GM18951 (cell line): ENCODE data around the gene FAM162A.

ENCODE experiments used
- POLR2A ChIP-seq: IDR thresholded peaks from 4 replicates; pipeline ENCODE4 v1.6.1; 2011; ENCODE audit warnings: mild to moderate bottlenecking; ENCODE audit not compliant: insufficient read length, insufficient read depth; ENCODE audit errors: extremely low read depth
- in situ Hi-C: fragments of 300-500 bp; cut with MboI; formaldehyde crosslinking; loops from one replicate; pipeline ENCODE4 v1.12.0; 2022; ENCODE audit warnings: low sequenced_read_pairs, mixed read lengths, inconsistent platforms; ENCODE audit not compliant: unreplicated experiment

Gene FAM162A

GRCh38 chr3:122392868-122393844 lies 9.2 kb downstream of the FAM162A start:
- TF ChIP-seq POLR2A, result no peak
- in situ Hi-C loops, result no loop called here

DNA sequence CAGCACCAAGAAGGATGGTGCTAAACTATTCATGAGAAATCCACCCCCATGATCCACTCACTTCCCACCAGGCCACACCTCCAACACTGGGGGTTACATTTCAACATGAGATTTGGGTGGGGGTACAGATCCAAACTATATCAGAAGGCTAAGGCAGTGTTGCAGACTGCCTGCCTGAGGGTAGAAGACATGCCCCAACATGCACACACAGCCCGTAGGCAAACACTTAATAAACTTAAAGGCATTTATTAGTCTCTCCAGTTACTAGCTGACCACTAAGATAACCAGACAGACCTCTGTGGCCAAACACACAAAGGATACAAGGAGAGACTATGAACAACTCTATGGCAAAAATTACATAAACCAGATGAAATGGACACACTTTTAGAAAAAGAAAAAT lies 10.2 kb downstream of the FAM162A start:
- in situ Hi-C loops, result no loop called here
- no peak for TF ChIP-seq POLR2A

DNA sequence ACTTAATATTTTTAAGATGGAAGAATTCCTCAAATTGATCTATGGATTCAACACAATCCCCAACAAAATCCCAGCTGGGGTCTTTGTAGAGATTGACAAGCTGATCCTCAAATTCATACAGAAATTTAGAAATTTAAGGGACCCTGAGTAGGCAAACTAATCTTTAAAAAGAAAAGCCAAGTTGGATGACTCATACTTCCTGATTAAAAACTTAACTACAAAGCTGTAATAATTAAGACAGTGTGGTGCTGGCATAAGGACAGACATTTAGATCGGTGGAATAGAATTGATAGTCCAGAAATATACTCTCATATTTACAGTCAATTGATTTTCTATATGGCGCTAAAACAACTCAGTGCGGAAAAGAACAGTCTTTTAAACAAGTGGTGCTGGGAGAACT lies 11.6 kb downstream of the FAM162A start:
- in situ Hi-C loops, result no loop called here
- TF ChIP-seq POLR2A, result no peak

GRCh38 chr3:122396511-122396910 lies 12.5 kb downstream of the FAM162A start:
- in situ Hi-C loops, result no loop called here

GRCh38 chr3:122397201-122397600 lies 13.2 kb downstream of the FAM162A start:
- TF ChIP-seq POLR2A, result no peak
- in situ Hi-C loops, result no loop called here

More at GRCh38 chr3:122396511-122396910, 12.5 kb downstream of the FAM162A start:
- no peak for TF ChIP-seq POLR2A

- in situ Hi-C loops, result no loop called here
- TF ChIP-seq POLR2A, result no peak
Measured at GRCh38 chr3:122398920-122399319, 14.9 kb downstream of the FAM162A start.

GRCh38 chr3:122403489-122403888 lies 19.5 kb downstream of the FAM162A start:
- no peak for TF ChIP-seq POLR2A
- in situ Hi-C loops, result loop anchor here (25.0 kb wide), 1 partner anchor 634 kb away; the partner anchor contains the start of gene SEMA5B

DNA sequence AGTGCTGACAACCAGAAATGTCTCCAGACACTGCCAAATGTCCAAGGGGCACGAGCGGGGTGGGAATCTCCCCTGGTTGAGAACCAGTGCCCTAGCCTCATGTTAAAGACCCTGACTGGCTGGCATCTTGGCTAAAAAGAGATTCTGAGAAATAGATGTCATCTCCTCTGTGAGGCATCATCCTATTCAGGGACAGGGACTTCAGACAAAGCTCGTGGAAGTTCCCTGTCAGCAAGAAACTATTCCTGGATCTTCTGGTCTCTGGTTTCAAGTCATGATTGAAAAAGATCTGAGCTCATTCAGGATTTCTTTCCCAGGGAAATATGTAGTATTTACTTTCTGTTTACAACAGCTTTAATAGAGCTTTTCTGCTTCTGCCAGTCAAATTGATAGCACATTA lies 21.0 kb downstream of the FAM162A start:
- in situ Hi-C loops, result loop anchor here (25.0 kb wide), 1 partner anchor 632 kb away; the partner anchor contains the start of gene SEMA5B
- TF ChIP-seq POLR2A, result no peak

DNA sequence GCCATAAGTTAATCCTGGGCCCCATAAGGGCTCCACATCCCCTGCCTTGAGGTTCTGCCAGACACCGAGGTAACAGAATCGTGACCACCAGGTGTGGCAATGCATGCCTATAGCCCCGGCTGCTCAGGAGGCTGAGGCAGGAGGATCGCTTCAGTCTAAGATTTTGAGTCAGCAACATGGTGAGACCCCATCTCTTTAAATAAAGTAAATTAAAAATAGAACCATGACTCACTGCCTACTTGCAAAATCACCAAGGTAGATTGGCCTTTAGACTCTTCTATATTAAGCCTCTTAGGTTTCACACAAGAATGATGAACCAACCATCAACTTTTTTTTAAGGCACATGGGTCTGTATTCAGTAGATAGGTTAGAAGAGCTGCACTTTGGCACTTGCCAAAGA lies 22.2 kb downstream of the FAM162A start:
- no peak for TF ChIP-seq POLR2A
- in situ Hi-C loops, result loop anchor here (25.0 kb wide), 1 partner anchor 631 kb away; the partner anchor contains the start of gene SEMA5B

GRCh38 chr3:122407946-122408345 lies 24.0 kb downstream of the FAM162A start:
- TF ChIP-seq POLR2A, result no peak
- in situ Hi-C loops, result loop anchor here (25.0 kb wide), 1 partner anchor 629 kb away; the partner anchor contains the start of gene SEMA5B

DNA sequence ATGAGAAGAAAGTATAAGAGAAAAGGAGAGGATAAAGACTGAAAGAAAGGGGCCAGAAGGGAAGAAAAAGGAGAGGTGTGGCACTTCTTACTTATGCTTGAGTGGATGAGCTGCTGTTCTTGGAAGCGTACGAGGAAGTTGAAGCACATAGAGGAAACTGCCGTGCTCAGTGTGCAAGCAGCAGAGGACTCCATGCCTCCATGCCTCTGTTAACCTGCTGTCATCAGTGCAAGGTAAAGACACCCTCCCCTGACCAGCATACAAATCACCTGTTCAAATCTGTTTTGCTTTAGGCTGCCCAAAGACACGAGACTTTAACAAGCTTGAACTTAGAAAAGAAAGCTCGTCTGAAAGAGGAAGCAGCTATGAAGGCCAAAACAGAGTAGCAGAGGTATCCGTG lies 25.5 kb downstream of the FAM162A start:
- in situ Hi-C loops, result loop anchor here (25.0 kb wide), 1 partner anchor 628 kb away; the partner anchor contains the start of gene SEMA5B
- TF ChIP-seq POLR2A, result no peak

GRCh38 chr3:122410111-122410510 lies 26.1 kb downstream of the FAM162A start:
- TF ChIP-seq POLR2A, result no peak
- in situ Hi-C loops, result loop anchor here (25.0 kb wide), 1 partner anchor 627 kb away; the partner anchor contains the start of gene SEMA5B

DNA sequence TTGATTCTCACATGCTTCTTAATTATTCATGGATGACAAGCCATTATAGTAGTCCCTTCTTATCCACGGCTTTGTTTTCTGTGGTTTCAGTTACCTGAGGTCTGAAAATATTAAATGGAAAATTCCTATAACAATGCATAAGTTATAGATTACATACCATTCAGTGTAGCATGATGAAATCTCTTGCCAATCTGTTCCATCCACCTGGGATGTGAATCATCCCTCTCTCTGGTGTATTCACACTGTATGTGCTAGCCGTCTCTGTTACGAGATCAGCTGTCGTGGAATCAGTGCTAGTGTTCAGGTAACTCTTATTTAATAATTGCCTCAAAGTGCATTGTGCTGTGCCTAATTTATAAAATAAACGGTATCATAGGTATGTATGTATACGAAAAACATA lies 26.7 kb downstream of the FAM162A start:
- in situ Hi-C loops, result loop anchor here (25.0 kb wide), 1 partner anchor 627 kb away; the partner anchor contains the start of gene SEMA5B

More for the DNA sequence above, 26.7 kb downstream of the FAM162A start:
- TF ChIP-seq POLR2A, result no peak
